Measurements from ENCODE around the gene SHB.

DNA sequence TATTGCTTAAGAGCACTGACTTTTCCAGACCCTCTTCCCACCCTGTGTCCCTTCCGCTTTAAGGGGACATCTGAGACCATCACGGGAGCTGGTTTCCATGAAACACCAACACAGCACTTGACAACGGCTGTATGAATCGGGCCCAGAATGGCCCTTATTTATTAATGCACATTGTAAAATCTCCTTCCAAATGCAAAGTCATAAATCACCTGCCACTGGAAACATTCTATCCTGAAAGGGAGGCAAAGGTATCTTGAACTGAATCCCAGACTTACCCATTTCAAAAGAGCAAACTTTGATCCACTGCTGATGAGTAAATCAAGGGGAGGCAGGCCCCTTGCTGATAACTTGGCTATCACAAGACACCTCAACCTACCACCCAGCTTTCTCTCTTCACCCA, 37.4 kb downstream of the SHB start:
- TF ChIP-seq EP300 (IDR thresholded peaks at IDR 0.05) (no peak), MAX (IDR thresholded peaks at IDR 0.05) (no peak), CTCF (IDR thresholded peaks at IDR 0.05) (no peak), CHD2 (IDR thresholded peaks at IDR 0.05; ENCODE audit: low read length, partially characterized antibody) (no peak), BHLHE40 (IDR thresholded peaks at IDR 0.05; ENCODE audit: low read depth, low read length) (no peak), BCL3 (IDR thresholded peaks at IDR 0.05) (no peak), SREBF2 (IDR thresholded peaks at IDR 0.05) (no peak)

Data from A549 (cell line).